ENCODE measurements around the gene SYNE1.

DNA sequence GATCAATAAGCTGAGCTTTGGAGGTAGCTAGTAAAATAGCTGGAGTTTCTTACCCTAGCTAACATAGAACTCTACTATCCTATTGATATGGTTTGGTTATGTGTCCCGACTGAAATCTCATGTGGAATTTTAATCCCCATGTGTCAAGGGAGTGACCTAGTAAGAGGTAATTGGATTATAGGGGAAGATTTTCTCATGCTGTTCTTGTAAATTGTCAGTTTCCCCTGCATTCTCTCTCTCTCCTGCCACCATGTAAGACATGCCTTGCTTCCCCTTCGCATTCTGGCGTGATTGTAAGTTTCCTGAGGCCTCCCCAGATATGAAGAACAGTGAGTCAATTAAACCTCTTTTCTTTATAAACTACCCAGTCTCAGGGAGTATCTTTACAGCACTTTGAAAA lies 24.6 kb upstream of the SYNE1 start:
- TF ChIP-seq, protein P1, sequence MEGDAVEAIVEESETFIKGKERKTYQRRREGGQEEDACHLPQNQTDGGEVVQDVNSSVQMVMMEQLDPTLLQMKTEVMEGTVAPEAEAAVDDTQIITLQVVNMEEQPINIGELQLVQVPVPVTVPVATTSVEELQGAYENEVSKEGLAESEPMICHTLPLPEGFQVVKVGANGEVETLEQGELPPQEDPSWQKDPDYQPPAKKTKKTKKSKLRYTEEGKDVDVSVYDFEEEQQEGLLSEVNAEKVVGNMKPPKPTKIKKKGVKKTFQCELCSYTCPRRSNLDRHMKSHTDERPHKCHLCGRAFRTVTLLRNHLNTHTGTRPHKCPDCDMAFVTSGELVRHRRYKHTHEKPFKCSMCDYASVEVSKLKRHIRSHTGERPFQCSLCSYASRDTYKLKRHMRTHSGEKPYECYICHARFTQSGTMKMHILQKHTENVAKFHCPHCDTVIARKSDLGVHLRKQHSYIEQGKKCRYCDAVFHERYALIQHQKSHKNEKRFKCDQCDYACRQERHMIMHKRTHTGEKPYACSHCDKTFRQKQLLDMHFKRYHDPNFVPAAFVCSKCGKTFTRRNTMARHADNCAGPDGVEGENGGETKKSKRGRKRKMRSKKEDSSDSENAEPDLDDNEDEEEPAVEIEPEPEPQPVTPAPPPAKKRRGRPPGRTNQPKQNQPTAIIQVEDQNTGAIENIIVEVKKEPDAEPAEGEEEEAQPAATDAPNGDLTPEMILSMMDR (IDR thresholded peaks at IDR 0.05; ENCODE audit: low read depth, low read length, missing input control) = no peak
- TF ChIP-seq YY1 (IDR thresholded peaks at IDR 0.05) (no peak), TAF1 (conservative IDR thresholded peaks at IDR 0.05) (no peak), GABPA (IDR thresholded peaks at IDR 0.05 in 1 of 2, conservative IDR thresholded peaks at IDR 0.05 in 1 of 2) (no peak)
- TF ChIP-seq, protein P2, sequence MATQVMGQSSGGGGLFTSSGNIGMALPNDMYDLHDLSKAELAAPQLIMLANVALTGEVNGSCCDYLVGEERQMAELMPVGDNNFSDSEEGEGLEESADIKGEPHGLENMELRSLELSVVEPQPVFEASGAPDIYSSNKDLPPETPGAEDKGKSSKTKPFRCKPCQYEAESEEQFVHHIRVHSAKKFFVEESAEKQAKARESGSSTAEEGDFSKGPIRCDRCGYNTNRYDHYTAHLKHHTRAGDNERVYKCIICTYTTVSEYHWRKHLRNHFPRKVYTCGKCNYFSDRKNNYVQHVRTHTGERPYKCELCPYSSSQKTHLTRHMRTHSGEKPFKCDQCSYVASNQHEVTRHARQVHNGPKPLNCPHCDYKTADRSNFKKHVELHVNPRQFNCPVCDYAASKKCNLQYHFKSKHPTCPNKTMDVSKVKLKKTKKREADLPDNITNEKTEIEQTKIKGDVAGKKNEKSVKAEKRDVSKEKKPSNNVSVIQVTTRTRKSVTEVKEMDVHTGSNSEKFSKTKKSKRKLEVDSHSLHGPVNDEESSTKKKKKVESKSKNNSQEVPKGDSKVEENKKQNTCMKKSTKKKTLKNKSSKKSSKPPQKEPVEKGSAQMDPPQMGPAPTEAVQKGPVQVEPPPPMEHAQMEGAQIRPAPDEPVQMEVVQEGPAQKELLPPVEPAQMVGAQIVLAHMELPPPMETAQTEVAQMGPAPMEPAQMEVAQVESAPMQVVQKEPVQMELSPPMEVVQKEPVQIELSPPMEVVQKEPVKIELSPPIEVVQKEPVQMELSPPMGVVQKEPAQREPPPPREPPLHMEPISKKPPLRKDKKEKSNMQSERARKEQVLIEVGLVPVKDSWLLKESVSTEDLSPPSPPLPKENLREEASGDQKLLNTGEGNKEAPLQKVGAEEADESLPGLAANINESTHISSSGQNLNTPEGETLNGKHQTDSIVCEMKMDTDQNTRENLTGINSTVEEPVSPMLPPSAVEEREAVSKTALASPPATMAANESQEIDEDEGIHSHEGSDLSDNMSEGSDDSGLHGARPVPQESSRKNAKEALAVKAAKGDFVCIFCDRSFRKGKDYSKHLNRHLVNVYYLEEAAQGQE (IDR thresholded peaks at IDR 0.05) = no peak
